ENCODE results near the gene TRIOBP.

Gene TRIOBP

GRCh38 chr22:37824674-37825641 lies 128.1 kb downstream of the TRIOBP start:
- H3K4me3 Mint-ChIP-seq = peak overlapping the region; percentile 74
- peak; percentile 55 for DNase-seq
- no peaks in the 10 kb centered on the region for H3K9me3 Mint-ChIP-seq
- peaks cover 68% of the 10 kb centered on the region for H3K27me3 Mint-ChIP-seq (ENCODE audit: low read depth, poor library complexity)
- H3K4me1 Mint-ChIP-seq = peaks cover 32% of the 10 kb centered on the region
- TF ChIP-seq, protein P1, sequence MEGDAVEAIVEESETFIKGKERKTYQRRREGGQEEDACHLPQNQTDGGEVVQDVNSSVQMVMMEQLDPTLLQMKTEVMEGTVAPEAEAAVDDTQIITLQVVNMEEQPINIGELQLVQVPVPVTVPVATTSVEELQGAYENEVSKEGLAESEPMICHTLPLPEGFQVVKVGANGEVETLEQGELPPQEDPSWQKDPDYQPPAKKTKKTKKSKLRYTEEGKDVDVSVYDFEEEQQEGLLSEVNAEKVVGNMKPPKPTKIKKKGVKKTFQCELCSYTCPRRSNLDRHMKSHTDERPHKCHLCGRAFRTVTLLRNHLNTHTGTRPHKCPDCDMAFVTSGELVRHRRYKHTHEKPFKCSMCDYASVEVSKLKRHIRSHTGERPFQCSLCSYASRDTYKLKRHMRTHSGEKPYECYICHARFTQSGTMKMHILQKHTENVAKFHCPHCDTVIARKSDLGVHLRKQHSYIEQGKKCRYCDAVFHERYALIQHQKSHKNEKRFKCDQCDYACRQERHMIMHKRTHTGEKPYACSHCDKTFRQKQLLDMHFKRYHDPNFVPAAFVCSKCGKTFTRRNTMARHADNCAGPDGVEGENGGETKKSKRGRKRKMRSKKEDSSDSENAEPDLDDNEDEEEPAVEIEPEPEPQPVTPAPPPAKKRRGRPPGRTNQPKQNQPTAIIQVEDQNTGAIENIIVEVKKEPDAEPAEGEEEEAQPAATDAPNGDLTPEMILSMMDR (IDR thresholded peaks at IDR 0.05) = no peak
- H3K27ac Mint-ChIP-seq = no peak overlapping the region
- H3K36me3 Mint-ChIP-seq (ENCODE audit: low read depth) = peaks cover 11% of the 10 kb centered on the region

Data from nephron progenitor cell (in vitro differentiated cells).